ENCODE data around the gene PCDHGC4. TPM values are rescaled to one million over a fixed set of nuclear protein-coding genes. Genes with fewer than 3 reads are reported as not detected.

The PCDHGC4 gene
- total and polyA plus RNA-seq, 2 of the 8 experiments (the other 6 are each of a cell fraction or from before 2014, with no cell fraction given), result 2.1 to 2.4 TPM

DNA sequence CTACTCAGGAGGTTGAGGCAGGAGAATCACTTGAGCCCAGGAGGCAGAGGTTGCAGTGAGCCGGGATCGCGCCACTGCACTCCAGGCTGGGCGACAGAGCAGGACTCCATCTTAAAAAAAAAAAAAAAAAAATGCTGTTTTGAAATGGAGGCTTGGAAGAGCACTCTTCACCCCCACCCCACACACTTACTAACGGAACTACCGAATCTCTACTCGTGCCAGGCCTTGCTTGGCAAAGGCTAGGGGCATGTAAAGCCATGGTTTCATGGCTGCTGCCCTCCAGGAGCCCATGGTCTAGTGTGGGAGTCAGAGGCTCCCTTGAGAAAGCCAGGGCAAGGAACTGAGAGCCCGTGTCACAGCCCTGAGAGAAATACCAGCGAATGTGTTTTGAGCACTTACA is 25.3 kb downstream of the PCDHGC4 start:
- no peak overlapping the region for H2AK5ac ChIP-seq (ENCODE audit: low read depth, low read length)
- POLR2A ChIA-PET (ENCODE audit: partially characterized antibody), result interaction anchor here (0.6 to 2.2 kb wide), 5 partner anchors 18 to 195 kb away, joined by 3 to 17 read pairs (median 4); partner anchors contain the start of genes PCDHGA11 and PCDHGB7
- H3K9me3 ChIP-seq (ENCODE audit: insufficient read depth in 2 of 2, low read depth in 1 of 2, low read length in 1 of 2), result no peaks in the 10 kb centered on the region
- 92% methylated on average over 9 of the region's 9 CpGs; no CpG with 5 or more reads in 1 of the 2 experiments for WGBS, 2 experiments (ENCODE audit: extremely low coverage in 1 of 2, insufficient coverage in 1 of 2, insufficient read length in 1 of 2, insufficient replicate concordance in 2 of 2, low coverage in 1 of 2, low lambda C conversion rate in 2 of 2, missing lambda C conversion rate in 1 of 2)
- no peak for DNase-seq (ENCODE audit: low read depth in 1 of 2, low spot score in 2 of 2)
- H3K36me3 ChIP-seq (ENCODE audit: control insufficient read depth in 2 of 4, insufficient read depth in 4 of 4, low read length in 3 of 4), result peaks cover 0 to 9% (median 3%) of the 10 kb centered on the region in 4 experiments; a peak in 3 of 8 replicates
- no peaks in the 10 kb centered on the region for H4K20me1 ChIP-seq (replicated peaks in 1 of 2; ENCODE audit: control insufficient read depth in 1 of 2, insufficient read depth in 2 of 2, low read length in 2 of 2)
- no peak overlapping the region for H2AFZ ChIP-seq (ENCODE audit: low read length)
- no peak overlapping the region for H3K23ac ChIP-seq (ENCODE audit: insufficient read length)
- H2BK5ac ChIP-seq (ENCODE audit: low read depth, low read length), result no peak overlapping the region
- no peaks in the 10 kb centered on the region for H3K79me1 ChIP-seq (ENCODE audit: low read depth, low read length)
- H3K4me3 ChIP-seq (ENCODE audit: extremely low read depth in 1 of 4, insufficient read depth in 2 of 4, low read depth in 3 of 4, low read length in 4 of 4), result no peak overlapping the region
- no peak overlapping the region for H3K27ac ChIP-seq (ENCODE audit: low read depth, low read length)
- H3K9ac ChIP-seq (replicated peaks in 1 of 4; ENCODE audit: extremely low read depth in 1 of 4, low read depth in 3 of 4, low read length in 3 of 4), result no peak overlapping the region
- no peak overlapping the region for H2BK120ac ChIP-seq (replicated peaks; ENCODE audit: low read depth, low read length)
- H4K8ac ChIP-seq (ENCODE audit: extremely low read depth, insufficient read depth, low read length), result no peak overlapping the region
- H3K4me1 ChIP-seq (replicated peaks in 1 of 4; ENCODE audit: control insufficient read depth in 3 of 4, insufficient read depth in 4 of 4, low read length in 3 of 4), result peaks cover 7 to 31% (median 18%) of the 10 kb centered on the region in 4 experiments
- H2BK20ac ChIP-seq (ENCODE audit: low read length), result no peak overlapping the region
- H3K4me2 ChIP-seq (ENCODE audit: insufficient read depth in 1 of 2, low read depth in 2 of 2, low read length in 2 of 2), result no peak overlapping the region; a peak in 1 of 4 replicates
- H3K14ac ChIP-seq (ENCODE audit: insufficient read length), result no peak overlapping the region
- H4K5ac ChIP-seq (ENCODE audit: insufficient read length, low read depth, low read length), result no peak overlapping the region
- no peak for FAIRE-seq
- no peaks in the 10 kb centered on the region for H3K79me2 ChIP-seq (ENCODE audit: control insufficient read depth in 1 of 2, insufficient read depth in 2 of 2, low read length in 2 of 2)
- no peak overlapping the region for H3K18ac ChIP-seq (ENCODE audit: extremely low read depth, low read length)
- H2BK12ac ChIP-seq (ENCODE audit: low read depth, low read length), result no peak overlapping the region; the same call in 1 of the 2 replicates
- peaks cover 15% of the 10 kb centered on the region for H3K23me2 ChIP-seq (ENCODE audit: low read depth, low read length)
- no peak overlapping the region for H3K56ac ChIP-seq (replicated peaks; ENCODE audit: insufficient read length, low read depth, low read length)
- no peak overlapping the region for H2BK15ac ChIP-seq (ENCODE audit: low read length)
- no peaks in the 10 kb centered on the region for H3K27me3 ChIP-seq (replicated peaks in 1 of 4; ENCODE audit: control insufficient read depth in 3 of 4, extremely low read depth in 1 of 4, insufficient read depth in 3 of 4, low read length in 3 of 4)
- H3K4ac ChIP-seq (replicated peaks; ENCODE audit: insufficient read length, low read depth, low read length), result no peak overlapping the region
- H4K91ac ChIP-seq (replicated peaks; ENCODE audit: insufficient read length, low read length), result no peak overlapping the region
- CTCF ChIA-PET (ENCODE audit: partially characterized antibody), result interaction anchor here (0.6 to 50.9 kb wide), 28 partner anchors 13 to 387 kb away, joined by 3 to 1236 read pairs (median 4); partner anchors contain the start of genes PCDHB11, PCDHB13, PCDHB15 and PCDHB7
- TF ChIP-seq SP2 (IDR thresholded peaks at IDR 0.05; ENCODE audit: low read length) (no peak), GTF2F1 (IDR thresholded peaks at IDR 0.05; ENCODE audit: borderline replicate concordance, low read depth, low read length) (no peak), JUN (IDR thresholded peaks at IDR 0.05; ENCODE audit: low read depth, low read length) (no peak), MAFK (IDR thresholded peaks at IDR 0.05; ENCODE audit: low read depth, low read length) (no peak), BRCA1 (IDR thresholded peaks at IDR 0.05; ENCODE audit: low read depth, low read length) (no peak), RAD21 (IDR thresholded peaks at IDR 0.05 in 1 of 2, conservative IDR thresholded peaks at IDR 0.05 in 1 of 2; ENCODE audit: low read depth in 2 of 2, low read length in 2 of 2) (no peak), TEAD4 (IDR thresholded peaks at IDR 0.05; ENCODE audit: low read depth, low read length) (no peak), EP300 (IDR thresholded peaks at IDR 0.05; ENCODE audit: borderline replicate concordance in 1 of 2, low read depth in 2 of 2, low read length in 2 of 2) (no peak), RXRA (IDR thresholded peaks at IDR 0.05; ENCODE audit: insufficient read depth, low read depth, low read length) (no peak), SP1 (IDR thresholded peaks at IDR 0.05; ENCODE audit: low read depth, low read length) (no peak), CHD1 (IDR thresholded peaks at IDR 0.05; ENCODE audit: low read depth, low read length) (no peak), RNF2 (IDR thresholded peaks at IDR 0.05; ENCODE audit: borderline replicate concordance, low read depth, low read length, missing control alignments, poor library complexity, severe bottlenecking) (no peak)
- TF ChIP-seq, protein P1, sequence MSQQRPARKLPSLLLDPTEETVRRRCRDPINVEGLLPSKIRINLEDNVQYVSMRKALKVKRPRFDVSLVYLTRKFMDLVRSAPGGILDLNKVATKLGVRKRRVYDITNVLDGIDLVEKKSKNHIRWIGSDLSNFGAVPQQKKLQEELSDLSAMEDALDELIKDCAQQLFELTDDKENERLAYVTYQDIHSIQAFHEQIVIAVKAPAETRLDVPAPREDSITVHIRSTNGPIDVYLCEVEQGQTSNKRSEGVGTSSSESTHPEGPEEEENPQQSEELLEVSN (IDR thresholded peaks at IDR 0.05), result no peak
